K562 (cell line): Measurements from ENCODE around the gene NOD2. TPM values are rescaled to one million over a fixed set of nuclear protein-coding genes. Genes with fewer than 3 reads are reported as not detected.

ENCODE experiments used
- ATAC-seq: fragments of 200-7000 bp; cut with Tn5 transposase; 3 replicates; pipeline ENCODE4 v1.9.1; 2020; ENCODE audit warnings: moderate library complexity
- BruUV-seq: library from RNA; stranded (reverse); fragments of 400-500 nt; replicated peaks from 2 replicates; lab custom pipeline; 2021; lab: Mats Ljungman, UMichigan
- CTCF ChIA-PET: fragments of 300-600 bp; formaldehyde crosslinking; extraction: SDS; loops from one replicate; lab custom pipeline; 2021; ENCODE audit warnings: low intra/inter-chr PET ratio; lab: Yijun Ruan, JAX
- POLR2A ChIA-PET: fragments of 300-600, 350-650 bp; sonication (Branson Sonifier 250); formaldehyde crosslinking; extraction: SDS; loops from one replicate; lab custom pipeline; 2021; ENCODE audit warnings: antibody characterized with exemption, inconsistent platforms; lab: Yijun Ruan, JAX
- DNase-seq, 4 experiments: peaks; one replicate each; pipeline versions ENCODE4 v3.0.0 to v3.0.0-alpha.2; 2011 to 2018; ENCODE audit warnings: low spot score in 3 of 4, mixed read lengths in 3 of 4; ENCODE audit errors: extremely low read depth in 1 of 4
- FAIRE-seq: peaks from 2 replicates; lab custom pipeline; 2011; peaks lifted over from hg19 to GRCh38; lab: Jason Lieb, UNC
- H2AFZ ChIP-seq: 2 replicates; pipeline ENCODE4 v1.6.0; 2011; ENCODE audit warnings: low read depth, low read length, control low read depth, inconsistent platforms
- H3K27ac ChIP-seq: fragments of 200-600 bp; 3 replicates; pipeline ENCODE4 v1.8.0; 2011; ENCODE audit warnings: low read depth, mild to moderate bottlenecking, control low read depth, inconsistent platforms, low read length, moderate library complexity, mixed read lengths; ENCODE audit errors: extremely low read depth
- H3K27me3 ChIP-seq, 2 experiments: fragments of 300-600 bp in 1 of 2; 2 replicates in 1 of 2; 3 replicates in 1 of 2; pipeline versions ENCODE4 v1.6.0 to v1.8.0; 2011; ENCODE audit warnings: inconsistent platforms in 2 of 2, low read length in 2 of 2, mild to moderate bottlenecking in 1 of 2, mixed read lengths in 1 of 2, moderate library complexity in 1 of 2; ENCODE audit not compliant: control insufficient read depth in 2 of 2, insufficient read depth in 2 of 2
- H3K36me3 ChIP-seq: fragments of 300-600 bp; 3 replicates; pipeline ENCODE4 v1.8.0; 2011; ENCODE audit warnings: mild to moderate bottlenecking, low read length, inconsistent platforms; ENCODE audit not compliant: control insufficient read depth, insufficient read depth
- H3K4me1 ChIP-seq, 2 experiments: fragments of 200-600 bp in 1 of 2; replicated peaks in 1 of 2; 2 replicates in 1 of 2; 3 replicates in 1 of 2; pipeline versions ENCODE4 v1.5.1 to v1.8.0; 2011; ENCODE audit warnings: inconsistent platforms in 2 of 2, low read length in 2 of 2, mild to moderate bottlenecking in 1 of 2, mixed read lengths in 1 of 2, moderate library complexity in 1 of 2; ENCODE audit not compliant: control insufficient read depth in 2 of 2, insufficient read depth in 2 of 2
- H3K4me2 ChIP-seq: 2 replicates; pipeline ENCODE4 v1.6.1; 2011; ENCODE audit warnings: low read length, control low read depth, inconsistent platforms, mixed read lengths; ENCODE audit not compliant: insufficient read depth
- H3K4me3 ChIP-seq: fragments of 200-600 bp; sonication (generic), shearing (Covaris generic); 2 replicates; pipeline ENCODE4 v1.5.1; 2016; ENCODE audit warnings: control low read depth, inconsistent platforms
- H3K79me2 ChIP-seq: fragments of 200-600 bp; 3 replicates; pipeline ENCODE4 v1.8.0; 2011; ENCODE audit warnings: low read length, inconsistent platforms; ENCODE audit not compliant: control insufficient read depth, insufficient read depth
- H3K9ac ChIP-seq, 2 experiments: 2 replicates each; pipeline versions ENCODE4 v1.6.0 to v1.6.1; 2011; ENCODE audit warnings: low read depth in 2 of 2, low read length in 2 of 2, control low read depth in 1 of 2, inconsistent platforms in 1 of 2, mild to moderate bottlenecking in 1 of 2, mixed read lengths in 1 of 2; ENCODE audit not compliant: insufficient read depth in 1 of 2
- H3K9me1 ChIP-seq: one replicate; pipeline ENCODE4 v1.6.0; 2011; ENCODE audit warnings: inconsistent platforms, mild to moderate bottlenecking, low read length, moderate library complexity; ENCODE audit not compliant: control insufficient read depth, insufficient read depth
- H3K9me3 ChIP-seq: replicated peaks from 2 replicates; pipeline ENCODE4 v1.5.1; 2011; ENCODE audit warnings: low read depth, low read length, inconsistent platforms; ENCODE audit not compliant: control insufficient read depth, insufficient read depth
- H4K20me1 ChIP-seq: replicated peaks from 2 replicates; pipeline ENCODE4 v1.6.1; 2011; ENCODE audit warnings: low read length, inconsistent platforms, mixed read lengths; ENCODE audit not compliant: control insufficient read depth, insufficient read depth
- CHD4 ChIP-seq: fragments of 200-600 bp; sonication (generic); IDR thresholded peaks from 3 replicates; pipeline ENCODE4 v1.6.1; 2012; ENCODE audit warnings: low read depth, mild to moderate bottlenecking, mixed read lengths, low read length, inconsistent platforms; ENCODE audit not compliant: insufficient read depth, insufficient replicate concordance, poor library complexity, severe bottlenecking
- FOXA3 ChIP-seq, 2 experiments: fragments of 450-650 bp in 1 of 2; sonication (generic) in 1 of 2; formaldehyde crosslinking; IDR thresholded peaks in 1 of 2; conservative IDR thresholded peaks in 1 of 2; 2 replicates each; pipeline versions ENCODE4 v1.4.0 to v1.8.0; 2020 to 2022; ENCODE audit warnings: mild to moderate bottlenecking in 2 of 2, missing genetic modification reagents in 1 of 2
- GABPB1 ChIP-seq: sonication (generic); formaldehyde crosslinking; IDR thresholded peaks from 2 replicates; pipeline ENCODE4 v1.8.0; 2022; ENCODE audit warnings: mild to moderate bottlenecking, missing genetic modification reagents
- MAFK ChIP-seq: IDR thresholded peaks from 2 replicates; pipeline ENCODE4 v1.6.1; 2011; ENCODE audit warnings: low read length, improper control_type of control experiment
- MTA2 ChIP-seq: fragments of 450-650 bp; IDR thresholded peaks from 2 replicates; pipeline ENCODE4 v1.6.1; 2016; ENCODE audit warnings: low read depth
- NFE2L1 ChIP-seq: fragments of 450-650 bp; IDR thresholded peaks from 2 replicates; pipeline ENCODE4 v1.6.1; 2016; ENCODE audit warnings: missing genetic modification characterization, low read depth, mild to moderate bottlenecking, missing compliant biosample characterization, moderate library complexity, borderline replicate concordance
- POLR2G ChIP-seq: fragments of 200-400 bp; formaldehyde crosslinking; IDR thresholded peaks from 2 replicates; pipeline ENCODE4 v1.6.1; 2017; ENCODE audit warnings: low read depth, mild to moderate bottlenecking, antibody characterized with exemption, low read length, moderate library complexity
- PTBP1 ChIP-seq: fragments of 200-400 bp; formaldehyde crosslinking; IDR thresholded peaks from 2 replicates; pipeline ENCODE4 v1.6.1; 2017; ENCODE audit warnings: low read depth, low read length
- RBFOX2 ChIP-seq: fragments of 200-400 bp; formaldehyde crosslinking; IDR thresholded peaks from 2 replicates; pipeline ENCODE4 v1.6.1; 2017; ENCODE audit warnings: low read depth, mild to moderate bottlenecking, low read length, moderate library complexity
- ZNF174 ChIP-seq: fragments of 250-450 bp; sonication (Bioruptor Pico); IDR thresholded peaks from 2 replicates; pipeline ENCODE4 v1.4.0; 2020; ENCODE audit warnings: mild to moderate bottlenecking
- ZNF212 ChIP-seq: fragments of 450-650 bp; formaldehyde crosslinking; IDR thresholded peaks from 2 replicates; pipeline ENCODE4 v1.4.0; 2020; ENCODE audit warnings: mild to moderate bottlenecking
- ZNF232 ChIP-seq: sonication (generic); formaldehyde crosslinking; IDR thresholded peaks from 2 replicates; pipeline ENCODE4 v1.8.0; 2022; ENCODE audit warnings: mild to moderate bottlenecking, missing genetic modification reagents
- WGBS: fragments of 100-300 bp; shearing (Covaris generic); methylation state at CpG from one replicate; pipeline ENCODE4 v1.1.6; 2016; ENCODE audit warnings: low coverage, mixed read lengths; ENCODE audit not compliant: insufficient coverage; ENCODE audit errors: missing lambda C conversion rate; 5-methylcytosine and 5-hydroxymethylcytosine counted together
- in situ Hi-C: fragments of 300-500 bp; cut with MboI; formaldehyde crosslinking; loops from 4 replicates; pipeline ENCODE4 v1.15.0; 2018; ENCODE audit warnings: inconsistent platforms, mixed read lengths
- intact Hi-C: fragments of 100-400 bp; cut with micrococcal nuclease; formaldehyde crosslinking; loops from 2 replicates; pipeline ENCODE4 v1.14.2; 2022
- polyA plus RNA-seq, 8 experiments: library from polyadenylated mRNA; depleted of rRNA in 4 of 8; stranded (reverse) in 5 of 8; unstranded in 3 of 8; fragments of >200 nt; fragmentation: Nextera tagmentation in 2 of 8; fragmentation: Illumina TruSeq in 1 of 8; extraction: Ambion mirVana in 2 of 8; extraction: Trizol in 1 of 8; gene quantifications; 2 replicates each; pipeline versions ENCODE4 v1.2.1 to v1.2.3, GENCODE V29; 2011 to 2014; ENCODE audit warnings: inconsistent platforms in 1 of 8, missing spikeins in 1 of 8
- total RNA-seq, 7 experiments: library from RNA; depleted of rRNA in 6 of 7; stranded (reverse); fragments of >200 nt in 6 of 7; fragmentation: Illumina TruSeq in 2 of 7; extraction: Trizol in 2 of 7; gene quantifications; 2 replicates each; pipeline versions ENCODE4 v1.2.1 to v1.2.3, GENCODE V29; 2011 to 2021; ENCODE audit warnings: low replicate concordance in 1 of 7
- TF ChIP-seq, protein P1 (sequence below): fragments of 450-650 bp; IDR thresholded peaks from 2 replicates; pipeline ENCODE4 v1.6.1; 2016; ENCODE audit warnings: borderline replicate concordance
- TF ChIP-seq, protein P2 (sequence below): sonication (generic); formaldehyde crosslinking; IDR thresholded peaks from 2 replicates; pipeline ENCODE4 v1.8.0; 2022; ENCODE audit warnings: missing genetic modification reagents, mild to moderate bottlenecking, borderline replicate concordance
- TF ChIP-seq, protein P3 (sequence below): sonication (generic); formaldehyde crosslinking; IDR thresholded peaks from 2 replicates; pipeline ENCODE4 v1.8.0; 2022; ENCODE audit warnings: mild to moderate bottlenecking, low read depth, missing genetic modification reagents
- TF ChIP-seq, protein P4 (sequence below): fragments of 450-650 bp; IDR thresholded peaks from 2 replicates; pipeline ENCODE4 v1.6.1; 2017; ENCODE audit warnings: mild to moderate bottlenecking, moderate library complexity

The NOD2 gene
- total and polyA plus RNA-seq, 9 of the 15 experiments (the other 6 are each of a cell fraction or from before 2014, with no cell fraction given), result 0.04 TPM; not detected in 8

DNA sequence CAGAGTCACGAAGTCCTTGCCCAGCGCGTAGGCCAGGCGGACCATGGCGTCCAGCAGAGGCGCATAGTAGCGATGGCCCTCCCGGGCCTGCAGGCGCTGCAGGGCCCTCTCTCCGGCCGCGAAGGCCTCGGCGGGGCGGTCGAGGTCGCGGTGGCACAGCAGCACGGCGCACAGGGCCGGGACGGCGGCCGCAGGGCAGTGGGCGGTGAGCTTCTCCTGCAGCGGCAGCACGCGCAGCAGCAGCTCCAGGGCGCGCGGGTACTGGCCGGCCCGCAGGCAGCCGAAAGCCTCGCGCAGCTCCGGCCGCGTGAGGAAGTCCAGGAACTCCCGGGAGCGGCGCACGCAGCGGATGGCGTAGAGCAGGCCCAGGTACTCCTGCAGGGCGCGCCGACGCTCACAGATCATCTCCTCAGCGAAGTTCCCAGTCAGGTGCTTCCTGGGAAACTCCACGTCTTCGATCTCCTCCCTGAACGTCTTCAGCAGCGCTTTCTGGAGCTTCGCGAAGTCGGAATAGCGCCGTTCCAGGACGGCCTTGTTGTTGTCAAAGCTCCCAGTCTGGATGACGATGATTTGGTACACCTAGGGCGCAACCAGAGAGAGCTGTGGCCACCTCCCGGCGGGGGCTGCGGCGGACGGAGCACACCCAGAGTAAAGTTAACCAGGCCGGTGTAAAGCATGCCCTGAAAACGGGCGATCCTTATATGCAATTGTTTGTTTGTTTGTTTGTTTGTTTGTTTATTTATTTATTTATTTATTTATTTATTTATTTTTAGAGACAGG is 19.7 kb upstream of the NOD2 start:
- Histone ChIP-seq H2AFZ (no peak overlapping the region), H3K4me2 (no peak overlapping the region), H3K4me1 (no peaks in the 10 kb centered on the region), H3K36me3 (no peaks in the 10 kb centered on the region), H3K4me3 (no peak overlapping the region), H3K9me3 (peaks cover 6% of the 10 kb centered on the region; the same call in 1 of the 2 replicates), H4K20me1 (no peaks in the 10 kb centered on the region), H3K9ac (no peak overlapping the region), H3K27me3 (peaks cover 0 to 14% of the 10 kb centered on the region in 2 experiments; a peak in 2 of 5 replicates), H3K79me2 (no peaks in the 10 kb centered on the region), H3K27ac (no peak overlapping the region), H3K9me1 (no peaks in the 10 kb centered on the region)
- 36% methylated on average over 46 of the region's 70 CpGs for WGBS
- ATAC-seq (no peak), FAIRE-seq (no peak), DNase-seq (no peak)
- BruUV-seq, result no TSS peak
- intact Hi-C loops, result loop anchor here (5.0 kb wide), 1 partner anchor 74 kb away; no protein-coding TSS in a partner anchor
- ChIA-PET POLR2A (interaction anchor here (1.0 kb wide), 1 partner anchor 80 kb away, joined by 4 read pairs; no protein-coding TSS in a partner anchor), CTCF (interaction anchor here (0.9 to 3.2 kb wide), 2 partner anchors 133 to 142 kb away, joined by 4 to 32 read pairs; no protein-coding TSS in a partner anchor)
- in situ Hi-C loops, result no loop called here
- TF ChIP-seq, protein P1, sequence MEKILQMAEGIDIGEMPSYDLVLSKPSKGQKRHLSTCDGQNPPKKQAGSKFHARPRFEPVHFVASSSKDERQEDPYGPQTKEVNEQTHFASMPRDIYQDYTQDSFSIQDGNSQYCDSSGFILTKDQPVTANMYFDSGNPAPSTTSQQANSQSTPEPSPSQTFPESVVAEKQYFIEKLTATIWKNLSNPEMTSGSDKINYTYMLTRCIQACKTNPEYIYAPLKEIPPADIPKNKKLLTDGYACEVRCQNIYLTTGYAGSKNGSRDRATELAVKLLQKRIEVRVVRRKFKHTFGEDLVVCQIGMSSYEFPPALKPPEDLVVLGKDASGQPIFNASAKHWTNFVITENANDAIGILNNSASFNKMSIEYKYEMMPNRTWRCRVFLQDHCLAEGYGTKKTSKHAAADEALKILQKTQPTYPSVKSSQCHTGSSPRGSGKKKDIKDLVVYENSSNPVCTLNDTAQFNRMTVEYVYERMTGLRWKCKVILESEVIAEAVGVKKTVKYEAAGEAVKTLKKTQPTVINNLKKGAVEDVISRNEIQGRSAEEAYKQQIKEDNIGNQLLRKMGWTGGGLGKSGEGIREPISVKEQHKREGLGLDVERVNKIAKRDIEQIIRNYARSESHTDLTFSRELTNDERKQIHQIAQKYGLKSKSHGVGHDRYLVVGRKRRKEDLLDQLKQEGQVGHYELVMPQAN, result no peak
- TF ChIP-seq FOXA3 (CRISPR knock-in tag; conservative IDR thresholded peaks at IDR 0.05 in 1 of 2, IDR thresholded peaks at IDR 0.05 in 1 of 2) (no peak), ZNF212 (CRISPR knock-in tag) (no peak), ZNF174 (CRISPR knock-in tag) (no peak), NFE2L1 (tag) (no peak), CHD4 (no peak), MAFK (no peak), MTA2 (no peak), RBFOX2 (no peak), GABPB1 (CRISPR knock-in tag) (no peak), ZNF232 (CRISPR knock-in tag) (no peak), PTBP1 (no peak), POLR2G (no peak)
- TF ChIP-seq, protein P2, sequence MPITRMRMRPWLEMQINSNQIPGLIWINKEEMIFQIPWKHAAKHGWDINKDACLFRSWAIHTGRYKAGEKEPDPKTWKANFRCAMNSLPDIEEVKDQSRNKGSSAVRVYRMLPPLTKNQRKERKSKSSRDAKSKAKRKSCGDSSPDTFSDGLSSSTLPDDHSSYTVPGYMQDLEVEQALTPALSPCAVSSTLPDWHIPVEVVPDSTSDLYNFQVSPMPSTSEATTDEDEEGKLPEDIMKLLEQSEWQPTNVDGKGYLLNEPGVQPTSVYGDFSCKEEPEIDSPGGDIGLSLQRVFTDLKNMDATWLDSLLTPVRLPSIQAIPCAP (CRISPR knock-in tag), result no peak
- TF ChIP-seq, protein P3, sequence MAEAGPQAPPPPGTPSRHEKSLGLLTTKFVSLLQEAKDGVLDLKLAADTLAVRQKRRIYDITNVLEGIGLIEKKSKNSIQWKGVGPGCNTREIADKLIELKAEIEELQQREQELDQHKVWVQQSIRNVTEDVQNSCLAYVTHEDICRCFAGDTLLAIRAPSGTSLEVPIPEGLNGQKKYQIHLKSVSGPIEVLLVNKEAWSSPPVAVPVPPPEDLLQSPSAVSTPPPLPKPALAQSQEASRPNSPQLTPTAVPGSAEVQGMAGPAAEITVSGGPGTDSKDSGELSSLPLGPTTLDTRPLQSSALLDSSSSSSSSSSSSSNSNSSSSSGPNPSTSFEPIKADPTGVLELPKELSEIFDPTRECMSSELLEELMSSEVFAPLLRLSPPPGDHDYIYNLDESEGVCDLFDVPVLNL (CRISPR knock-in tag), result no peak
- TF ChIP-seq, protein P4, sequence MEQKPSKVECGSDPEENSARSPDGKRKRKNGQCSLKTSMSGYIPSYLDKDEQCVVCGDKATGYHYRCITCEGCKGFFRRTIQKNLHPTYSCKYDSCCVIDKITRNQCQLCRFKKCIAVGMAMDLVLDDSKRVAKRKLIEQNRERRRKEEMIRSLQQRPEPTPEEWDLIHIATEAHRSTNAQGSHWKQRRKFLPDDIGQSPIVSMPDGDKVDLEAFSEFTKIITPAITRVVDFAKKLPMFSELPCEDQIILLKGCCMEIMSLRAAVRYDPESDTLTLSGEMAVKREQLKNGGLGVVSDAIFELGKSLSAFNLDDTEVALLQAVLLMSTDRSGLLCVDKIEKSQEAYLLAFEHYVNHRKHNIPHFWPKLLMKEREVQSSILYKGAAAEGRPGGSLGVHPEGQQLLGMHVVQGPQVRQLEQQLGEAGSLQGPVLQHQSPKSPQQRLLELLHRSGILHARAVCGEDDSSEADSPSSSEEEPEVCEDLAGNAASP, result no peak
